HEK293 (cell line): ENCODE results near the gene ASCC2.

Source experiments
- CTCF ChIA-PET: fragments of 350-600 bp; formaldehyde crosslinking; extraction: SDS; loops from one replicate; lab custom pipeline; 2021; ENCODE audit warnings: antibody characterized with exemption; lab: Yijun Ruan, JAX
- POLR2A ChIA-PET: fragments of 300-600 bp; formaldehyde crosslinking; extraction: SDS; loops from one replicate; lab custom pipeline; 2020; ENCODE audit warnings: antibody characterized with exemption, inconsistent platforms; lab: Yijun Ruan, JAX
- H3K27ac ChIP-seq: fragments of 200-500 bp; sonication (Bioruptor generic); 2 replicates; pipeline ENCODE4 v1.5.1; 2014; ENCODE audit warnings: low read depth, low read length, control low read depth, inconsistent platforms; ENCODE audit errors: extremely low read depth
- H3K36me3 ChIP-seq, 2 experiments: fragments of 200-500 bp in 1 of 2; sonication (Bioruptor generic) in 1 of 2; 1 replicate in 1 of 2; 2 replicates in 1 of 2; pipeline ENCODE4 v1.5.1; 2014 to 2017; ENCODE audit warnings: inconsistent platforms in 2 of 2, low read length in 2 of 2; ENCODE audit not compliant: control insufficient read depth in 2 of 2, insufficient read depth in 1 of 2
- H3K4me1 ChIP-seq: fragments of 200-500 bp; sonication (Bioruptor generic); 2 replicates; pipeline ENCODE4 v1.5.1; 2014; ENCODE audit warnings: mild to moderate bottlenecking, low read length, inconsistent platforms; ENCODE audit not compliant: control insufficient read depth, insufficient read depth
- H3K4me3 ChIP-seq: 2 replicates; pipeline ENCODE4 v1.5.1; 2011; ENCODE audit warnings: low read depth, mild to moderate bottlenecking, control low read depth, low read length, moderate library complexity
- H3K9me3 ChIP-seq: fragments of 200-500 bp; sonication (Bioruptor generic); 2 replicates; pipeline ENCODE4 v1.5.1; 2014; ENCODE audit warnings: low read depth, low read length, inconsistent platforms; ENCODE audit not compliant: control insufficient read depth, insufficient read depth
- IKZF3 ChIP-seq: fragments of 450-650 bp; IDR thresholded peaks from 2 replicates; pipeline ENCODE4 v1.5.0; 2018; ENCODE audit warnings: missing biosample characterization, mild to moderate bottlenecking, missing genetic modification characterization, moderate library complexity
- PBX3 ChIP-seq: sonication (generic); formaldehyde crosslinking; IDR thresholded peaks from 2 replicates; pipeline ENCODE4 v1.8.1; 2022; ENCODE audit warnings: mild to moderate bottlenecking, moderate library complexity, missing genetic modification reagents
- PRDM1 ChIP-seq: fragments of 450-650 bp; formaldehyde crosslinking; IDR thresholded peaks from 2 replicates; pipeline ENCODE4; 2016; ENCODE audit warnings: missing biosample characterization, missing genetic modification characterization
- ZBTB48 ChIP-seq: fragments of 450-650 bp; formaldehyde crosslinking; IDR thresholded peaks from 2 replicates; pipeline ENCODE4 v1.5.1; 2016; ENCODE audit warnings: missing biosample characterization, missing genetic modification characterization
- ZIC2 ChIP-seq: fragments of 450-650 bp; formaldehyde crosslinking; IDR thresholded peaks from 2 replicates; pipeline ENCODE4 v1.5.1; 2016; ENCODE audit warnings: missing biosample characterization, missing genetic modification characterization
- ZNF174 ChIP-seq: fragments of 450-650 bp; formaldehyde crosslinking; IDR thresholded peaks from 2 replicates; pipeline ENCODE4 v1.5.0; 2017; ENCODE audit warnings: missing biosample characterization, mild to moderate bottlenecking, missing genetic modification characterization
- ZNF366 ChIP-seq: fragments of 450-650 bp; formaldehyde crosslinking; conservative IDR thresholded peaks from 2 replicates; pipeline ENCODE4 v1.5.1; 2016; ENCODE audit warnings: missing biosample characterization, missing genetic modification characterization
- ZNF391 ChIP-seq: fragments of 450-650 bp; formaldehyde crosslinking; IDR thresholded peaks from 2 replicates; pipeline ENCODE4 v1.5.1; 2016; ENCODE audit warnings: low read depth, missing biosample characterization, missing genetic modification characterization, borderline replicate concordance
- ZNF521 ChIP-seq: fragments of 450-650 bp; formaldehyde crosslinking; IDR thresholded peaks from 2 replicates; pipeline ENCODE4 v1.5.1; 2017; ENCODE audit warnings: missing biosample characterization, mild to moderate bottlenecking, missing genetic modification characterization
- ZNF596 ChIP-seq: fragments of 450-650 bp; IDR thresholded peaks from 2 replicates; pipeline ENCODE4 v1.5.0; 2018; ENCODE audit warnings: missing biosample characterization, mild to moderate bottlenecking, missing genetic modification characterization, moderate library complexity
- ZNF610 ChIP-seq: fragments of 450-650 bp; formaldehyde crosslinking; IDR thresholded peaks from 2 replicates; pipeline ENCODE4 v1.5.1; 2016; ENCODE audit warnings: missing biosample characterization, missing genetic modification characterization, borderline replicate concordance
- ZNF621 ChIP-seq: fragments of 450-650 bp; formaldehyde crosslinking; IDR thresholded peaks from 2 replicates; pipeline ENCODE4 v1.5.1; 2017; ENCODE audit warnings: missing biosample characterization, missing genetic modification characterization
- ZNF785 ChIP-seq: fragments of 450-650 bp; formaldehyde crosslinking; IDR thresholded peaks from 2 replicates; pipeline ENCODE4 v1.5.1; 2016; ENCODE audit warnings: missing biosample characterization, missing genetic modification characterization
- ZNF791 ChIP-seq: fragments of 450-650 bp; formaldehyde crosslinking; IDR thresholded peaks from 2 replicates; pipeline ENCODE4 v1.5.1; 2016; ENCODE audit warnings: missing biosample characterization, missing genetic modification characterization
- ZNF837 ChIP-seq: fragments of 450-650 bp; formaldehyde crosslinking; IDR thresholded peaks from 2 replicates; pipeline ENCODE4 v1.5.1; 2016; ENCODE audit warnings: missing biosample characterization, missing genetic modification characterization
- ZSCAN23 ChIP-seq: fragments of 450-650 bp; formaldehyde crosslinking; IDR thresholded peaks from 2 replicates; pipeline ENCODE4 v1.5.1; 2016; ENCODE audit warnings: missing biosample characterization, missing genetic modification characterization
- ZSCAN5A ChIP-seq: fragments of 450-650 bp; formaldehyde crosslinking; IDR thresholded peaks from 2 replicates; pipeline ENCODE4 v1.5.1; 2016; ENCODE audit warnings: missing biosample characterization, missing genetic modification characterization
- TF ChIP-seq, protein P1 (sequence below): fragments of 450-650 bp; formaldehyde crosslinking; IDR thresholded peaks from 2 replicates; pipeline ENCODE4 v1.5.1; 2016; ENCODE audit warnings: missing biosample characterization, missing genetic modification characterization, low read depth
- TF ChIP-seq, protein P2 (sequence below): fragments of 450-650 bp; formaldehyde crosslinking; IDR thresholded peaks from 2 replicates; pipeline ENCODE4 v1.5.1; 2016; ENCODE audit warnings: missing biosample characterization, missing genetic modification characterization
- TF ChIP-seq, protein P3 (sequence below): fragments of 450-650 bp; formaldehyde crosslinking; IDR thresholded peaks from 2 replicates; pipeline ENCODE4 v1.5.1; 2016; ENCODE audit warnings: missing biosample characterization, missing genetic modification characterization, borderline replicate concordance

ASCC2 gene

DNA sequence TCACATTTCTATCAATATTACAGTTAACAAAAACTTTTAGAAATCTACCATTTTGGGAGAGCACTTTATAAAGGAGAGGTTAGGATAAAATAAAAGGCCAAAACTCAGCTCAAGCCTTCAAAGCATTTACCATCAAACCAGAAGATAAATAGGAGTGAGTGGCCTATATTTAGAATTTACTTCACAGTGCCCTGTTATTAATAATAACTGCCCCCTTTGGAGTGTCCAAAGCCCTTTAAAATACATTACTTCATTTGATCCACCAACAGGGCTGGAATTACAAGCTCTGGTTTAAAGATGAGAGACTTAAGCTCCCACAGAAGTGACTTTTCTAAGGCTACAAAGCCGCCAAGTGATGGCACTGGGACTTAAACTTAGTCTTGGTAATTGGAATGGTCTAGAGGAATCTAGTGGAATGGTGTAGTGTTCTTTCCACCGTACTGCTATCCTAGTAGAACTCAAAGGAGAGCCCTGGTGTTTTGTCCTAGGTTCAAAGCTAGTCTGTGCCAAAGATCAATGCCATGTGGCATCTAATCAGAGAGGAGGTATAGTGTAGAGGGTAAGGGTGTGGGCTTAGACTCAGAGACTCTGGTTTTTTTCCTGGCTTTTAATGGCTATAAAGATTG, 23.7 kb upstream of the ASCC2 start:
- ChIA-PET CTCF (interaction anchor here (0.9 kb wide), 1 partner anchor 85 kb away, joined by 3 read pairs; no protein-coding TSS in a partner anchor), POLR2A (no interaction called here)
- H3K36me3 ChIP-seq: no peaks in the 10 kb centered on the region
- H3K27ac ChIP-seq: no peak overlapping the region
- H3K4me3 ChIP-seq: no peak overlapping the region
- no peaks in the 10 kb centered on the region for H3K4me1 ChIP-seq
- no peak for TF ChIP-seq ZSCAN5A (tag by site-specific recombination)
- TF ChIP-seq ZBTB48 (tag by site-specific recombination): no peak
- no peak for TF ChIP-seq ZNF837 (tag by site-specific recombination)
- TF ChIP-seq, protein P1, sequence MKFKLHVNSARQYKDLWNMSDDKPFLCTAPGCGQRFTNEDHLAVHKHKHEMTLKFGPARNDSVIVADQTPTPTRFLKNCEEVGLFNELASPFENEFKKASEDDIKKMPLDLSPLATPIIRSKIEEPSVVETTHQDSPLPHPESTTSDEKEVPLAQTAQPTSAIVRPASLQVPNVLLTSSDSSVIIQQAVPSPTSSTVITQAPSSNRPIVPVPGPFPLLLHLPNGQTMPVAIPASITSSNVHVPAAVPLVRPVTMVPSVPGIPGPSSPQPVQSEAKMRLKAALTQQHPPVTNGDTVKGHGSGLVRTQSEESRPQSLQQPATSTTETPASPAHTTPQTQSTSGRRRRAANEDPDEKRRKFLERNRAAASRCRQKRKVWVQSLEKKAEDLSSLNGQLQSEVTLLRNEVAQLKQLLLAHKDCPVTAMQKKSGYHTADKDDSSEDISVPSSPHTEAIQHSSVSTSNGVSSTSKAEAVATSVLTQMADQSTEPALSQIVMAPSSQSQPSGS (tag by site-specific recombination): no peak
- TF ChIP-seq, all 188 proteins: peak for 0
- no peaks in the 10 kb centered on the region for H3K9me3 ChIP-seq

GRCh38 chr22:29860006-29860766, 22.1 kb upstream of the ASCC2 start:
- CTCF ChIA-PET: interaction anchor here (0.6 to 0.7 kb wide), 2 partner anchors 9 to 222 kb away, joined by 3 to 4 read pairs; no protein-coding TSS in a partner anchor
- H3K9me3 ChIP-seq: no peaks in the 10 kb centered on the region
- no peaks in the 10 kb centered on the region for H3K36me3 ChIP-seq
- no peak overlapping the region for H3K27ac ChIP-seq
- TF ChIP-seq ZNF596 (tag by site-specific recombination) (no peak), ZNF366 (peak; percentile 86), ZNF610 (tag by site-specific recombination) (no peak), ZNF791 (tag by site-specific recombination) (no peak), ZNF521 (tag by site-specific recombination) (no peak), ZNF621 (no peak), PBX3 (CRISPR knock-in tag) (no peak), ZNF391 (tag by site-specific recombination) (no peak), ZNF174 (tag by site-specific recombination) (no peak), PRDM1 (tag by site-specific recombination) (peak; percentile 62; the same call in 1 of the 2 replicates), ZNF785 (tag by site-specific recombination) (no peak), ZIC2 (tag by site-specific recombination) (no peak), ZSCAN23 (tag by site-specific recombination) (no peak), IKZF3 (tag by site-specific recombination) (no peak)
- TF ChIP-seq, protein P2, sequence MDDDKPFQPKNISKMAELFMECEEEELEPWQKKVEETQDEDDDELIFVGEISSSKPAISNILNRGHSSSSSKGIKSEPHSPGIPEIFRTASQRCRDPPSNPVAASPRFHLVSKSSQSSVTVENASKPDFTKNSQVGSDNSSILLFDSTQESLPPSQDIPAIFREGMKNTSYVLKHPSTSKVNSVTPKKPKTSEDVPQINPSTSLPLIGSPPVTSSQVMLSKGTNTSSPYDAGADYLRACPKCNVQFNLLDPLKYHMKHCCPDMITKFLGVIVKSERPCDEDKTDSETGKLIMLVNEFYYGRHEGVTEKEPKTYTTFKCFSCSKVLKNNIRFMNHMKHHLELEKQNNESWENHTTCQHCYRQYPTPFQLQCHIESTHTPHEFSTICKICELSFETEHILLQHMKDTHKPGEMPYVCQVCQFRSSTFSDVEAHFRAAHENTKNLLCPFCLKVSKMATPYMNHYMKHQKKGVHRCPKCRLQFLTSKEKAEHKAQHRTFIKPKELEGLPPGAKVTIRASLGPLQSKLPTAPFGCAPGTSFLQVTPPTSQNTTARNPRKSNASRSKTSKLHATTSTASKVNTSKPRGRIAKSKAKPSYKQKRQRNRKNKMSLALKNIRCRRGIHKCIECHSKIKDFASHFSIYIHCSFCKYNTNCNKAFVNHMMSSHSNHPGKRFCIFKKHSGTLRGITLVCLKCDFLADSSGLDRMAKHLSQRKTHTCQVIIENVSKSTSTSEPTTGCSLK (tag by site-specific recombination): no peak
- TF ChIP-seq, protein P3, sequence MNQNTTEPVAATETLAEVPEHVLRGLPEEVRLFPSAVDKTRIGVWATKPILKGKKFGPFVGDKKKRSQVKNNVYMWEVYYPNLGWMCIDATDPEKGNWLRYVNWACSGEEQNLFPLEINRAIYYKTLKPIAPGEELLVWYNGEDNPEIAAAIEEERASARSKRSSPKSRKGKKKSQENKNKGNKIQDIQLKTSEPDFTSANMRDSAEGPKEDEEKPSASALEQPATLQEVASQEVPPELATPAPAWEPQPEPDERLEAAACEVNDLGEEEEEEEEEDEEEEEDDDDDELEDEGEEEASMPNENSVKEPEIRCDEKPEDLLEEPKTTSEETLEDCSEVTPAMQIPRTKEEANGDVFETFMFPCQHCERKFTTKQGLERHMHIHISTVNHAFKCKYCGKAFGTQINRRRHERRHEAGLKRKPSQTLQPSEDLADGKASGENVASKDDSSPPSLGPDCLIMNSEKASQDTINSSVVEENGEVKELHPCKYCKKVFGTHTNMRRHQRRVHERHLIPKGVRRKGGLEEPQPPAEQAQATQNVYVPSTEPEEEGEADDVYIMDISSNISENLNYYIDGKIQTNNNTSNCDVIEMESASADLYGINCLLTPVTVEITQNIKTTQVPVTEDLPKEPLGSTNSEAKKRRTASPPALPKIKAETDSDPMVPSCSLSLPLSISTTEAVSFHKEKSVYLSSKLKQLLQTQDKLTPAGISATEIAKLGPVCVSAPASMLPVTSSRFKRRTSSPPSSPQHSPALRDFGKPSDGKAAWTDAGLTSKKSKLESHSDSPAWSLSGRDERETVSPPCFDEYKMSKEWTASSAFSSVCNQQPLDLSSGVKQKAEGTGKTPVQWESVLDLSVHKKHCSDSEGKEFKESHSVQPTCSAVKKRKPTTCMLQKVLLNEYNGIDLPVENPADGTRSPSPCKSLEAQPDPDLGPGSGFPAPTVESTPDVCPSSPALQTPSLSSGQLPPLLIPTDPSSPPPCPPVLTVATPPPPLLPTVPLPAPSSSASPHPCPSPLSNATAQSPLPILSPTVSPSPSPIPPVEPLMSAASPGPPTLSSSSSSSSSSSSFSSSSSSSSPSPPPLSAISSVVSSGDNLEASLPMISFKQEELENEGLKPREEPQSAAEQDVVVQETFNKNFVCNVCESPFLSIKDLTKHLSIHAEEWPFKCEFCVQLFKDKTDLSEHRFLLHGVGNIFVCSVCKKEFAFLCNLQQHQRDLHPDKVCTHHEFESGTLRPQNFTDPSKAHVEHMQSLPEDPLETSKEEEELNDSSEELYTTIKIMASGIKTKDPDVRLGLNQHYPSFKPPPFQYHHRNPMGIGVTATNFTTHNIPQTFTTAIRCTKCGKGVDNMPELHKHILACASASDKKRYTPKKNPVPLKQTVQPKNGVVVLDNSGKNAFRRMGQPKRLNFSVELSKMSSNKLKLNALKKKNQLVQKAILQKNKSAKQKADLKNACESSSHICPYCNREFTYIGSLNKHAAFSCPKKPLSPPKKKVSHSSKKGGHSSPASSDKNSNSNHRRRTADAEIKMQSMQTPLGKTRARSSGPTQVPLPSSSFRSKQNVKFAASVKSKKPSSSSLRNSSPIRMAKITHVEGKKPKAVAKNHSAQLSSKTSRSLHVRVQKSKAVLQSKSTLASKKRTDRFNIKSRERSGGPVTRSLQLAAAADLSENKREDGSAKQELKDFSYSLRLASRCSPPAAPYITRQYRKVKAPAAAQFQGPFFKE (tag by site-specific recombination): no peak
- TF ChIP-seq, all 188 proteins: peak for 2
- POLR2A ChIA-PET: no interaction called here
- Histone ChIP-seq H3K4me1 (no peaks in the 10 kb centered on the region), H3K4me3 (no peak overlapping the region)
